ENCODE results near the gene AQP12A.
A peak's percentile ranks its signal among the peaks of the same experiment; 100 is the strongest.

Gene AQP12A

GRCh38 chr2:240725671-240726070 lies 34.0 kb downstream of the AQP12A start:
- DNase-seq: no peak

- no peak for DNase-seq
Observed at GRCh38 chr2:240726876-240727275, 35.2 kb downstream of the AQP12A start.

- DNase-seq: no peak
Observed at GRCh38 chr2:240727439-240727838, 35.8 kb downstream of the AQP12A start.

- no peak for DNase-seq
Observed at GRCh38 chr2:240727913-240728312, 36.2 kb downstream of the AQP12A start.

DNA sequence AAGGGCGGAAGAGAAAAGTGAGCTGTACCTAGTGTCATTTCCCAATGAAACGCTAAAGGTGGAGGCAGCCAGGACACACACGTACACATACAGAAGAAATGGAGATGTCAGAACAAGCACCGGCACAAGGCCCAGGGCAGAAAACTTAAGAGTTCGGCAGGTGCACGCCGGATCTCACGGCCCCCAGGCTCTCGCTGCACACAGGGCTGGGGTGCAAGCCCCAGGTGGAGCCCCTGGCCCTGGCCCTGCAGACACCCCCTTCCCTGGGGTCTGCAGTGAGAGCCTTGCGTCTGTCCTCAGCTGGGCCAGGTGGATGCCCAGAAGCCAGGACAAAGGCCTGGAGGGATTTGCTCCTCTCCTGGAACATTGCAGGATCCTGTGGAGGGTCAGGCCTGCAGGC lies 36.7 kb downstream of the AQP12A start:
- no peak for DNase-seq

- no peak for DNase-seq
Observed at GRCh38 chr2:240728827-240729226, 37.2 kb downstream of the AQP12A start.

DNA sequence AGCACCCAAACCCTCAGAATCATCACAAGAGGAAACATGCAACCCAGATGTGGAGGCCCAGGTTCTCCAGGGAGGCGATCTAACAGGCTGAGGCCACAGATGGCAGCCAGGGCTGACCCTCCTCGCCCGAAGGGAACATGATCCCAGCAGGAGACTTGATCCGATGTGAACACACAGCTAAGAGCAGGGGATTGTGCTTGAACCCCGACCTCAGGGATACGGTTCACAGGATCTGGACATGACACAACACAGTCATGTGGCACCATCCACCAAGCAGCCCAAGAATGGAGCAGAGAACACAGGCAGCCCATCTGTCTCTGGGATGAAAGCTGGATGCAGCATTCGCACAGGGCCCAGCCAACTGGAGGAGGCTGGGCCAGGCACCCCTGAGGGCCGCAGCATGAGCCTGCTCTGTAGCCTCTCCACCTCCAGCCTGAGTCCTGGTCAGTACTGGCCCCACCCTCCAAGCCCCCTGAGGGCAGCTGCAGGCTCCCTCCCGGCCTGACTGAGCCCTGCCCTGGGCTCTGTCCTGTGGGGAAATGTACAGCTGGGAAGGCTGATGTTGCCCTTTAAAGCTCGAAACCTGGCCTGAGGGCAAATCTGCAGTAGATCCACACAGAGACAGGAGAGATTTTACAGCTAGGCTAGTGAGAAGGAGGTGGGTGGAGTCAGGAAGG lies 39.0 kb downstream of the AQP12A start:
- no peak for DNase-seq

GRCh38 chr2:240731178-240731545 lies 39.5 kb downstream of the AQP12A start:
- peak; percentile 47 for DNase-seq

DNA sequence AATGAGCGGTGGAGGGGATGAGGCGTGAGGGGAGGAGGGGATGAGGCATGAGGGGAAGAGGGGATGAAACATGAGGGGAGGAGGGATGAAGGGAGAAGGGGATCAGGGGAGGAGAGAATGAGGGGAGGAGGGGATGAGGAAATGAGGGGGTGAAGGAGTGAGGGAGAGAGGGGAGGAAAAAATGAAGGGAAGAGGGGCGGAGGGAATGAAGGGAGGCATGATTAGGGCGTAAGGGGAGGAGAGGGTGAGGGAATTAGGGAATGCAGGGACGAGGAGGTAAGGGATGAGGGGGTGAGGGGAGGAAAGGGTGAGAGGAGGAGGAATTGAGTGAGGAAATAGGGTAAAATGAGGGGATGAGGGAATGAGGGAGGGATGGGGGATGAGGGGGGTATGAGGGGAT lies 40.5 kb downstream of the AQP12A start:
- DNase-seq: no peak

GRCh38 chr2:240732911-240733622 lies 41.4 kb downstream of the AQP12A start:
- DNase-seq: no peak

DNA sequence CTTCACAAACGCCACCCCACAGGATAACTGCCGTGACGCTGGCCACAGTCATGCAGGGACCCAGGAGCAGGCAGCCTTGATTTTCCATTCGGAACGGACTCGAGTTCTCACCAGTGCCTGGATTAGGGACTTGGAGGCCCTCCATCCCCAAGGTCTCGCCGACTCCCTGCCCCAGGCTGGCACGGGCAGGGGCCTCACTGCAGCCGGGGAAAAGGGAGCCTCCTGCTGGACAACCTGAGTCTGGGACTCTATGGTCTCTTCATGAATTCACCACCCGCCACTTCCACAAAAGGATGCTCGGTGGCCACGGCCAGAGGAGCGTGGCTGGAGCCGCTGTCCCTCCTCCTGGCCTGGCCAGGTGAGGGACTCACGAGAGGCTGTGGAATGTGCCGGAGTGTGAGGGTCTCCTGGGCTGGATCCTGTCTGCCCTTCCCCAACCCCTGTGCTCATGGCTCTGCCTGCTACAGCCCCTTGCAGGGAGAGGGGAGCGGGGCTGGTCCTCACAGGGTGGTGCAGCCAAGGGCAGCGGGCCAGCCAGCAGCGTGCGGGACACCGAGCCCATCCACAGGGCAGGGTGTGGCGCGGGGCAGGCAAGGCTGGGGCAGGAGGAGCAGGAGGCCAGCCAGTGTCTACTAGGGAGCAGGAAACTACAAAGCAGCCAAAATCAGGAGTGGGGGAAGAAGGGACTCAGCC lies 42.3 kb downstream of the AQP12A start:
- no peak for DNase-seq

GRCh38 chr2:240734756-240735155 lies 43.1 kb downstream of the AQP12A start:
- no peak for DNase-seq

- DNase-seq: no peak
Observed at GRCh38 chr2:240735476-240735875, 43.8 kb downstream of the AQP12A start.

DNA sequence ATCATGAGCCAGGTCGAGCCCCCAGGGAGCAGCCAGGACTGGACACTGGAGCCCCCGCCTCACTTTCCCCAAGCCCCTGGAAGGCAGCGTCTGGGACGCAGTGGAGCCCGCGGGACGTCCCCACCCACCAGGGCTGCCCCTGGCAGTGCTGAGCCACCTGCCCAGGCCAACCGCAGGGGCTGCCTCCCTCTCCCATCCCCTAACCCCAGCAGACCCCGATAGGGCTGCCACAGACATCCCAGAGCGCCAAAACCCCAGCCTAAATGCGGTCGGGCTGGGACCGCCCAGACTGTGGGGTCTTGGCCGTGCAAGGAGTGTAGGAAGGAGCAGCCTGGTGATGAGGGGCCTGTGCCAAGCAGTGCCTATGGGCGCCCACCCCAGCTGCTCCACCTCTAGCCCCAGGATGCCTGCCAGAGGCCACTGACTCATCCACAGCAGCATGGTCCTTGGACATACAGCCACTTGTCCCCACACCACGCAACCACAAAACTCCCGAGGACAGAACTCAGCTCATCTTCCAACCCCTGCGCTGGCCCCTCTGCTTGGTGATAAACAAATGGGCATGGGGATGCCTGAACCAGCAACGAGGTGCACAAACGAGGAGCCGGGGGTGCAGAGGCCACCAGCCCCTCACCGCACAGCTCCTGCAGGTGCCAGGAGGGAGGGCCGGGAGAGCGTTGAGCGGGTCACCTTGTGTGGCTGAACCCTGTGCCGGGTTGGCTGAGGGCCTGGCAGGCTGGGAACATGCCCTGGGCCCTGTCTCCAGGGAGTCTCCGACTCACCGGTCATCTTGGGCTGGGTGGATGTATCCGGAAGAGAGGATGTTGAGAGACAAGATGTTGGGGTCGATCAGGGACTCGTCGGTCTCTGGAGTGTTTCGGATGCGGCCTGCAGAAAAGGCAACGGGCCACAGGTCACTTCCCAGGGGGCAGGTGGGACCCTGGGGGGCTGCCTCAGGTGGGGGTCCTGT lies 44.9 kb downstream of the AQP12A start:
- DNase-seq: no peak

DNA sequence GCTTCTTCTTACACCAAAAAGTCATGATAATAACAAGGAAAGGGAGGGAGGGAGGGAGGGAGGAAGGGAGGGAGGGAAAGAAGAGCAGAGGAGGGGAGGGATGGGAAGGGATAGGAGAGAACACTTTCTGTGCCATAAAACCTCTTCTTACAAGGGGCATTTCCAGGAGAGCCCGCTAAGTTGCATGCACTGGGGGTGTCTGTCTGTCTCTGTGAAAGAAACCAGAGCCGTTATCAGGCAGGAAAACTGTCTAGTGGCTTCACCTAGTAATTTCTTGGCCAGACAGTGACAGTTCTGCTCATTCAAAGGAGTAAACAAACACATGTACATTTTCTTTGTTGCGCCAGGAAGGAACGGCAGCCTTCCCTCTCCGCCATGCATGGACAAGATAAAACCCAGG lies 45.8 kb downstream of the AQP12A start:
- DNase-seq: no peak

DNA sequence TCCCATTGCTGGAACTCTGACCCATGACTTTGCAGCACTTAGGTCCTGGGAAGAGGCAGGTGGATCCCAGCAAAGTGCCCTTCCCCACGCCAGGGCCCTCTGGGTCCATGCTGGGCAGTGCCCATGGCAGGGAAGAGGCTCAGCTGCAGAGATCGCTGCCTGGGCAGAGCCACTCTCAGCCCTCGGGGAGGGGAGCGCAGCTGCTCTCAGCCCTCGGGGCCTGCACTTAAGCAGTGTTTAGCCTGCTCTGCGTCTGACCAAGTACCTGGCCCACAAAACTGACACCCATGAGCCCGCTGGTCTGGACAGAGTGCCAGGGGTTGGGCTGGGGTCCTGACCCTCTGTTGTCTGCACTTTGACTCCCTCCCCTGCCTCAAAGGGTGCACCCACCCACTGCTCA lies 46.3 kb downstream of the AQP12A start:
- no peak for DNase-seq

GRCh38 chr2:240739797-240740196 lies 48.1 kb downstream of the AQP12A start:
- DNase-seq: no peak

GRCh38 chr2:240741091-240741490 lies 49.4 kb downstream of the AQP12A start:
- no peak for DNase-seq

- DNase-seq: no peak
Observed at GRCh38 chr2:240742602-240743095, 51.0 kb downstream of the AQP12A start.

GRCh38 chr2:240745456-240745855 lies 53.8 kb downstream of the AQP12A start:
- DNase-seq: no peak

GRCh38 chr2:240745962-240746361 lies 54.3 kb downstream of the AQP12A start:
- no peak for DNase-seq

DNA sequence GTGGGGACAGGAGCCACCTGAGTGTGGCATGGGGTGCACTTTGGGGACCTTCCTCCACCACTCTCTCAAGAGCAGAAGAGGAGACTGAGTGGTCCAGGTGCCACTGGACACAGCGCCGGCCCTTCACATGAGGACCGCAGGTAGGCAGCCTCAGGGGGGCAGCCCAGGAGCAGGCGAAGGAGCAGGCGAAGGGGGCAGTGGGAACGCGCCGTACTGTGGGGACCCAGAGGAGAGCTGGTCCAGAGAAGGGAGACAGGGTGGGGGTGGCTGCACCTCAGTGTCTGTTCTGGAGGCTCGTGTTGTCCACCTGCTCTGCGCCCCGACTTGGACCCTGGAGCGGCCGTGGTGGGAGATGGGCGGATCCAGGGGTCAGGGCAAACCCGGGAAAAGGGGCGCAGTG lies 55.0 kb downstream of the AQP12A start:
- no peak for DNase-seq

- DNase-seq: no peak
Observed at GRCh38 chr2:240747256-240747655, 55.6 kb downstream of the AQP12A start.

Data from femur (tissue), 1 donor.